Keratinocyte (primary cell): ENCODE results near the gene NHSL2. TPM values are rescaled to one million over a fixed set of nuclear protein-coding genes. Genes with fewer than 3 reads are reported as not detected.
A peak's percentile ranks its signal among the peaks of the same experiment; 100 is the strongest.

Experiments
- DNase-seq: peaks from one replicate; pipeline ENCODE4 v3.0.0-alpha.2; 2011; ENCODE audit warnings: low read depth, missing footprints, low spot score
- FAIRE-seq: peaks from 2 replicates; lab custom pipeline; 2011; peaks lifted over from hg19 to GRCh38; lab: Jason Lieb, UNC
- H2AFZ ChIP-seq: 2 replicates; pipeline ENCODE4 v1.6.0; 2012; ENCODE audit warnings: low read length, control low read depth, inconsistent platforms; ENCODE audit not compliant: control insufficient read depth
- H3K27ac ChIP-seq: 2 replicates; pipeline ENCODE4 v1.5.1; 2011; ENCODE audit warnings: low read length; ENCODE audit not compliant: control insufficient read depth, insufficient read depth
- H3K27me3 ChIP-seq: 3 replicates; pipeline ENCODE4 v1.6.0; 2011; ENCODE audit warnings: low read length; ENCODE audit not compliant: control insufficient read depth, insufficient read depth; ENCODE audit errors: extremely low read depth
- H3K36me3 ChIP-seq, 2 experiments: 2 replicates in 1 of 2; 3 replicates in 1 of 2; pipeline ENCODE4 v1.5.1; 2011; ENCODE audit warnings: low read length in 2 of 2, mild to moderate bottlenecking in 1 of 2; ENCODE audit not compliant: control insufficient read depth in 2 of 2, insufficient read depth in 2 of 2; ENCODE audit errors: extremely low read depth in 1 of 2
- H3K4me1 ChIP-seq: 3 replicates; pipeline ENCODE4 v1.5.1; 2011; ENCODE audit warnings: low read length; ENCODE audit not compliant: control insufficient read depth, insufficient read depth; ENCODE audit errors: extremely low read depth
- H3K4me2 ChIP-seq: 3 replicates; pipeline ENCODE4 v1.6.0; 2011; ENCODE audit warnings: low read depth, low read length; ENCODE audit not compliant: control insufficient read depth, insufficient read depth; ENCODE audit errors: extremely low read depth
- H3K4me3 ChIP-seq, 3 experiments: fragments of 200-600 bp in 1 of 3; sonication (generic) in 1 of 3; 2 replicates in 2 of 3; 3 replicates in 1 of 3; pipeline ENCODE4 v1.5.1; 2011 to 2016; ENCODE audit warnings: low read length in 3 of 3, mild to moderate bottlenecking in 3 of 3, control low read depth in 2 of 3, inconsistent platforms in 1 of 3, low read depth in 1 of 3, mixed read lengths in 1 of 3, mixed run types in 1 of 3, moderate library complexity in 1 of 3; ENCODE audit not compliant: control insufficient read depth in 2 of 3, insufficient read depth in 2 of 3; ENCODE audit errors: extremely low read depth in 1 of 3
- H3K79me2 ChIP-seq: 2 replicates; pipeline ENCODE4 v1.6.0; 2012; ENCODE audit warnings: low read length; ENCODE audit not compliant: control insufficient read depth, insufficient read depth
- H3K9ac ChIP-seq: 3 replicates; pipeline ENCODE4 v1.6.0; 2011; ENCODE audit warnings: low read length; ENCODE audit not compliant: control insufficient read depth, insufficient read depth; ENCODE audit errors: extremely low read depth
- H3K9me1 ChIP-seq: 3 replicates; pipeline ENCODE4 v1.6.0; 2011; ENCODE audit warnings: low read length; ENCODE audit not compliant: control insufficient read depth, insufficient read depth; ENCODE audit errors: extremely low read depth
- H3K9me3 ChIP-seq: 2 replicates; pipeline ENCODE4 v1.5.1; 2012; ENCODE audit warnings: low read depth, low read length; ENCODE audit not compliant: control insufficient read depth
- H4K20me1 ChIP-seq: 3 replicates; pipeline ENCODE4 v1.6.0; 2011; ENCODE audit warnings: low read length; ENCODE audit not compliant: control insufficient read depth, insufficient read depth; ENCODE audit errors: extremely low read depth
- CTCF ChIP-seq, 3 experiments: IDR thresholded peaks in 1 of 3; conservative IDR thresholded peaks in 1 of 3; optimal IDR thresholded peaks in 1 of 3; 2 replicates in 2 of 3; 3 replicates in 1 of 3; pipeline versions ENCODE3 to v1.5.1; 2011; ENCODE audit warnings: low read length in 3 of 3, mild to moderate bottlenecking in 3 of 3, moderate library complexity in 2 of 3, control low read depth in 1 of 3, inconsistent platforms in 1 of 3; ENCODE audit not compliant: insufficient read depth in 2 of 3; ENCODE audit errors: extremely low read depth in 1 of 3
- EZH2 ChIP-seq: IDR thresholded peaks from one replicate; pipeline ENCODE4 v1.6.1; 2012; ENCODE audit warnings: inconsistent platforms, mild to moderate bottlenecking, low read length, moderate library complexity
- dilution Hi-C: fragments of 300-500 bp; cut with MboI; formaldehyde crosslinking; loops from one replicate; pipeline ENCODE4 v1.7.0; 2020; ENCODE audit warnings: low sequenced_read_pairs; ENCODE audit not compliant: extremely low pct_ligation_motif_present
- polyA plus RNA-seq, 5 experiments: library from polyadenylated mRNA; depleted of rRNA in 3 of 5; stranded (reverse) in 3 of 5; stranded (forward) in 1 of 5; unstranded in 1 of 5; fragments of >200 nt; gene quantifications; 1 replicate in 1 of 5; 2 replicates in 3 of 5; 3 replicates in 1 of 5; pipeline versions ENCODE4 v1.2.1 to v1.2.3, GENCODE V29; 2011 to 2012; ENCODE audit warnings: missing spikeins in 2 of 5, low read depth in 1 of 5, low replicate concordance in 1 of 5

The NHSL2 gene
- polyA plus RNA-seq, 1 donor (not counting 4 experiments of a cell fraction or from before 2014, with no cell fraction given) = 0.04 TPM

- Histone ChIP-seq H3K4me1 (peaks cover 13% of the 10 kb centered on the region), H3K36me3 (no peaks in the 10 kb centered on the region), H3K4me3 (no peak overlapping the region), H3K9me3 (no peaks in the 10 kb centered on the region), H3K79me2 (no peaks in the 10 kb centered on the region), H3K9ac (no peak overlapping the region), H4K20me1 (no peaks in the 10 kb centered on the region), H3K9me1 (no peaks in the 10 kb centered on the region), H3K27ac (no peak overlapping the region), H3K27me3 (no peaks in the 10 kb centered on the region), H2AFZ (no peak overlapping the region), H3K4me2 (no peak overlapping the region)
- TF ChIP-seq EZH2 (no peak), CTCF (optimal IDR thresholded peaks at IDR 0.05 in 1 of 3, IDR thresholded peaks at IDR 0.05 in 1 of 3, conservative IDR thresholded peaks at IDR 0.05 in 1 of 3; ENCODE audit: extremely low read depth in 1 of 3, insufficient read depth in 2 of 3, low read length in 3 of 3) (no peak)
- DNase-seq (no peak), FAIRE-seq (no peak)
- dilution Hi-C loops = no loop called here
Measured at GRCh38 chrX:71993371-71993770, 82.7 kb downstream of the NHSL2 start.

- dilution Hi-C loops = no loop called here
Measured at GRCh38 chrX:71994601-71995000, 84.0 kb downstream of the NHSL2 start.

More at GRCh38 chrX:71994601-71995000, 84.0 kb downstream of the NHSL2 start:
- Histone ChIP-seq H3K79me2 (no peaks in the 10 kb centered on the region), H3K9me3 (no peaks in the 10 kb centered on the region), H3K27ac (no peak overlapping the region), H4K20me1 (no peaks in the 10 kb centered on the region), H3K4me1 (peaks cover 13% of the 10 kb centered on the region), H2AFZ (no peak overlapping the region), H3K9me1 (no peaks in the 10 kb centered on the region), H3K4me2 (peak overlapping the region; percentile 6), H3K27me3 (no peaks in the 10 kb centered on the region), H3K4me3 (no peak overlapping the region), H3K9ac (no peak overlapping the region), H3K36me3 (no peaks in the 10 kb centered on the region)
- FAIRE-seq = no peak
- DNase-seq = no peak
- TF ChIP-seq EZH2 (no peak), CTCF (optimal IDR thresholded peaks at IDR 0.05 in 1 of 3, IDR thresholded peaks at IDR 0.05 in 1 of 3, conservative IDR thresholded peaks at IDR 0.05 in 1 of 3; ENCODE audit: extremely low read depth in 1 of 3, insufficient read depth in 2 of 3, low read length in 3 of 3) (no peak)
